Stimulated activated naive CD8-positive, alpha-beta T cell treated with anti-CD3 and anti-CD28 coated beads, Interleukin-15, Interleukin-2, amounts not matched to agents 100 ng/mL and 50 ng/mL, for 24 hours (primary cell): ENCODE measurements around the gene FRMD4A.
"Not testable (repeated sequence)": the region's sequence is repeated elsewhere in the genome, so short reads cannot be mapped to it uniquely, and the experiment has no call there.

Source experiments
- H3K27ac Mint-ChIP-seq: one replicate; pipeline ENCODE4 v1.8.0; 2021; ENCODE audit warnings: mild to moderate bottlenecking, mixed read lengths
- H3K27me3 Mint-ChIP-seq: one replicate; pipeline ENCODE4 v1.8.0; 2021; ENCODE audit warnings: mixed read lengths
- H3K36me3 Mint-ChIP-seq: one replicate; pipeline ENCODE4 v1.8.0; 2021; ENCODE audit warnings: low read depth, mixed read lengths
- H3K4me1 Mint-ChIP-seq: one replicate; pipeline ENCODE4 v1.8.0; 2021; ENCODE audit warnings: low read depth, mixed read lengths
- H3K4me3 Mint-ChIP-seq: one replicate; pipeline ENCODE4 v1.8.0; 2021; ENCODE audit warnings: mild to moderate bottlenecking, mixed read lengths
- H3K9me3 Mint-ChIP-seq: one replicate; pipeline ENCODE4 v1.8.0; 2021; ENCODE audit warnings: mixed read lengths

FRMD4A gene

DNA sequence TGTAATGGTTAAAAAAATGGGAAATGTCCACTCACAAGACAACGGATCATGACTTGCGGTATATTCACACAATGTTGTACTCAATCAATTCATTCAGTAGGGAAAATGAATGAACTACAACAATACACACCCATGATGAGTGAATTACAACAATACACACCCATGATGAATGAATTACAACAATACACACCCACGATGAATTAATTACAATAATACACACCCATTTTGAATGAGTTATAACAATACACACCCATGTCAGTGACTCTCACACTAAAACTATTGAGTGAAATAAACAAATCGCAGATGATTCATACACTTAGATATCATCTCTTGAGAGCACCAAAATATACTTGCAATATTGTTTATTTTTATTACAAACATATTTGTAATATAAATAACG lies 174.6 kb downstream of the FRMD4A start:
- Mint-ChIP-seq H3K27ac (no peak overlapping the region), H3K4me1 (no peaks in the 10 kb centered on the region), H3K4me3 (no peak overlapping the region), H3K36me3 (no peaks in the 10 kb centered on the region), H3K9me3 (peaks cover 5% of the 10 kb centered on the region), H3K27me3 (peaks cover 41% of the 10 kb centered on the region)

DNA sequence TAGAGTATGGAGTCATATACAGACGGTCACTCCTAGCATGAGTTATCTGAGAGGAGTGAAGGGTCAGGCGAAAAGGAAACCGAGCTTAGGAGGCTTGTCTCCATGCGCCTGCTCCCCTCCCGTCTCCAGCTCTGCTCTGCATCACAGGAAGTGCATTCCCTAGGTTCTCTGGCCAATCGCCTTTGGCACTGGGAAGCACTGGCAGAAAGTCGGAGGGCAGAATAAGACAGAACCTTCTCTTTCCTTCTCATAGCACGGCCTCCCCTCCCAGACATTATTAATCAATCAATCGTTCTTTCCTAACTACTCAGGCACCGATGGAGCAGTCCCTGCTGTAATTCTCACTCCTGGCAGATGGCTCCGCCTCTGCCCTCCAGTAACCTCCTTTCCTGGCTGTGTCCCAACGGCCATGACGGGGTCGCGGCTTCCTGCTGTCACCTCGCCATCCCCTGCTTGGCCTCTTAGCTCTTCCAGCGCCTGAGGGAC lies 177.1 kb downstream of the FRMD4A start:
- Mint-ChIP-seq H3K27ac (no peak overlapping the region), H3K4me1 (no peaks in the 10 kb centered on the region), H3K4me3 (no peak overlapping the region), H3K9me3 (peaks cover 5% of the 10 kb centered on the region), H3K36me3 (no peaks in the 10 kb centered on the region), H3K27me3 (peaks cover 27% of the 10 kb centered on the region)

DNA sequence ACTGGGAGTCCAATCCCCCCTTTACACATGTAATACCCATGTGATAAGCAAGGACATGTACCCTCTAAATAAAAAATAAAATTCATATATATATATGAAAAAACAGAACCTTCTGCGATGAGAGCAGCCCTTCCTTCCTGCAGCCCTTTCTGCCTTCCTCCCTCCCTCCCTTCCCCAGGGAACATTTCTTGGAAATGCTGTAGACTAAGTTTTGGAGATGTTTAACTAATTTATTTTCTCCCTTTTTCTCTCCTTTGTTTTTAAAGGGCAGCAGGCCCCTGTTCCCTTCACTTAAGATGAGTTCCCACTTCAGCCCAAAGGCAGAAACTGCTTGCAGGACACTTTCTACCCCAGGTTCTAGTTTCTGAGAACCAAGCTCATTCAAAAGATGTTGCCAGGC lies 179.2 kb downstream of the FRMD4A start:
- peaks cover 5% of the 10 kb centered on the region for H3K9me3 Mint-ChIP-seq
- no peak overlapping the region for H3K27ac Mint-ChIP-seq
- H3K27me3 Mint-ChIP-seq = peaks cover 20% of the 10 kb centered on the region
- H3K36me3 Mint-ChIP-seq = no peaks in the 10 kb centered on the region
- H3K4me3 Mint-ChIP-seq = no peak overlapping the region
- H3K4me1 Mint-ChIP-seq = no peaks in the 10 kb centered on the region

DNA sequence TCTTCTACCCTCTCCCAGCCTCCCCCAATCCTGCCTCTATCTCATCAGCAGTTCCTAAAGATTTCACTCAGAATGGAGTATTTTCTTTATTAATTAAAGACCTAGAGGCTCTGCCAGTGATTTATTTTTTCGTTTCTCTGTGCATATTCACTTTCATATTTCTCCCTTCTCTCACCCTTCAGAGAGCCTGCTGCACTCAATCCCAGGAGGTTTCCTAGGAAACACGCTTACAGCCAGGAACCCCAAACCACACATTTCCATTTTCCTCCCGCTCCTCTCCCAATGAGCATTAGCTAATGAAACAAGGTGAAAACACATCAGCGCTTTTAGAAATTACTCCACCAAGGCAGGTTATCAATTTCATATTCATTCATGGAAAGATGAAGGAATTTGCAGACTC lies 180.2 kb downstream of the FRMD4A start:
- Mint-ChIP-seq H3K36me3 (no peaks in the 10 kb centered on the region), H3K4me3 (no peak overlapping the region), H3K27ac (no peak overlapping the region), H3K9me3 (peaks cover 3% of the 10 kb centered on the region), H3K27me3 (peaks cover 27% of the 10 kb centered on the region), H3K4me1 (no peaks in the 10 kb centered on the region)

DNA sequence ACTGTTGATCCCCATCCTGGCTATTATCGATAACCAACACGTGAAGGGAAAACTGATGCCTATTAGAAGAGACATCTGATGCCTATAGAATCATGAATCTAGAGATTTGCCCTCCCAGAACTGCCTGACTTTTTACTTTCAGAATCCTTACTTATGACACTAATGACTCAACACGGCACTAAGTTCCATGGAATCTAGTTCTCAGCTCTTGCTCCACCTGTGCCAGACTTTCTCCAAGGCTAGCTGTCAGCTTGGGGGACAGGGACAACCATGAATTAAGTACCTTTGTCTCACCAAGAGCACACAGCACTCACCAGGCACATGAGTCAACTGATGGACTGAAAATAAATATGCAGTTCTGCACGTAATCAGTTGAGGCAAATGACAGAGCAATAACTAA lies 184.2 kb downstream of the FRMD4A start:
- Mint-ChIP-seq H3K36me3 (no peaks in the 10 kb centered on the region), H3K9me3 (no peaks in the 10 kb centered on the region), H3K27ac (no peak overlapping the region), H3K4me1 (no peaks in the 10 kb centered on the region), H3K4me3 (no peak overlapping the region), H3K27me3 (peaks cover 46% of the 10 kb centered on the region)

DNA sequence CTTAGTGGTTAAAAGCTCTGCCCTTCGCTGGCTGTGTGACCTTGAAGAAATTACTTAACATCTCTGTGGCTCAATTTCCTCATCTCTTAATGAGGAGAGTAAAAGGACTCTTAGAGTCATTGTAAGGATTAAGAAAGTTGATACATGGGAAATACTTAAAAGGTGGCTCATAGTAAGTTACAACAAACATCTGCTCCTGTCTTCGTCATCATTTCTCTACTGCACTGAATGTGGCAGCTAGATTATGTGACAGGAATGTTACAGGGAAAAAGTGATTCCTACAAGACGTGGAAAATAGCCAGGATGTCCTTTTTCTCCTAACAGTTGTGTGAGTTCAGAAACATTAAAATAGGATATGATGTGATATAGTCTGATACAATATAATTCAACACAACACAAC lies 184.7 kb downstream of the FRMD4A start:
- Mint-ChIP-seq H3K4me3 (no peak overlapping the region), H3K27ac (no peak overlapping the region), H3K36me3 (no peaks in the 10 kb centered on the region), H3K27me3 (peaks cover 49% of the 10 kb centered on the region), H3K4me1 (no peaks in the 10 kb centered on the region), H3K9me3 (no peaks in the 10 kb centered on the region)

DNA sequence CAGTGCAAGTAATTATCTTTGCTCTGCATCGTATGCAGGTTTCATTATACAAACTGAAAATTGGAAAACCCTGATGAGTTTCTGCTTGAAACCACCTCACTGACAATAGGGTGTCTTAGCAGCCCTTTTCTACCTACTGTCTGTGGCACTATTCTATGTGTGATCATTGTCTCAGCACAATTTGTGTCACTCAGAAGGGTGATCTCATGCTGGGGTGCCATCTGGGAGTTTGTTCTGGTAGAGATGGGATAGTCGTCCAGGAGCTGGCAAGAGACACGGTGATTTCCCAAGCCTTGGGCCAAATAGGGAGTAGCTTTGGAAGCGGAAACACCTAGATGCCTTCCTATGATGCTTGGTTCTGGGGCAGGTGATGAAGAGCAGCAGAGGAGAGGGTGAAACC lies 186.3 kb downstream of the FRMD4A start:
- Mint-ChIP-seq H3K4me3 (no peak overlapping the region), H3K9me3 (no peaks in the 10 kb centered on the region), H3K27me3 (peaks cover 55% of the 10 kb centered on the region), H3K27ac (no peak overlapping the region), H3K36me3 (no peaks in the 10 kb centered on the region), H3K4me1 (no peaks in the 10 kb centered on the region)

DNA sequence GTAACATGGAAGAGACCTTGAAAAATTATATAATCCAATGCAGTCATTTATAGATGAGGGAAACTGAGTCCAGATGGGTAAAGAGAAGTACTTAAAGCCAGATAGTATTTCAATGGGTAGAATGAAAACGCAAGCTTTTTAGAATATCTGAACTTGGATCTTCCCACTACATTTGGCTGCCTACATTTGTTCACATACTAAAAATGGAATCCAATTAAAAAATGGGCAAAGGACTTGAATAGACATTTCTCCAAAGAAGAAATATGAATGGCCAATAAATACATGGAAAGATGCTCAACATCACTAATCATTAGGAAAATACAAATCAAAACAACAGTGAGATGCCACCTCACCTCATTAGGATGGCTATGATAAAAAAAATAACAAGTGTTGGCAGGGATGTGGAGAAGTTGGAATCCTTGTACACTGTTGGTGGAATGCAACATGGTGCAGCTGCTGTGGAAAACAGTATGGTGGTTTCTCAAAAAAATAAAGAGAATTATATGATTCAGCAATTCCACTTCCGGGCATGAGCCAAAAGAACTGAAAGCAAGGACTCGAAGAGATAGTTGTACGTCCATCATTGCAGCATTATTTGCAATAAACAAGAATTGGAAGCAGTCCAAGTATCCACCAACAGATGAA lies 188.0 kb downstream of the FRMD4A start:
- no peaks in the 10 kb centered on the region for H3K36me3 Mint-ChIP-seq
- no peak overlapping the region for H3K4me3 Mint-ChIP-seq
- H3K4me1 Mint-ChIP-seq = no peaks in the 10 kb centered on the region
- no peak overlapping the region for H3K27ac Mint-ChIP-seq
- peaks cover 46% of the 10 kb centered on the region for H3K27me3 Mint-ChIP-seq
- no peaks in the 10 kb centered on the region for H3K9me3 Mint-ChIP-seq

DNA sequence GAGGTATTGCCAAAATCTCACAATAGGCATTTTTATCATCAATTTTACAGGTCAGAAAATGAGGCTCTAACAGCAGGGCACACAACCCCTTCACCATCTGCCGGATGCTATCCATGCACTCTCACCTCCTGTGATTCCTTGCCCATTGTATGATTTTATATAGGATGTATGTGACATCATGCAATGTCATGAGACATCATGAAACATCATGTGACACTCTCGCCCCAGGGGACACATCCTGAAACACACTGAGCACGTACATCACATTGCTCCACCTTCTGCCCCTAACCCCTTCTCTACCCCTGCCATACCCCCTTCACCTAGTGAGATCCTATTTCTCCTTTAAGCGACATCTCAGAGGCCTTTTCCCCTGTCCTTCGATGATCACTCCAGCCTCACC lies 189.4 kb downstream of the FRMD4A start:
- H3K9me3 Mint-ChIP-seq = no peaks in the 10 kb centered on the region
- H3K4me1 Mint-ChIP-seq = no peaks in the 10 kb centered on the region
- H3K27me3 Mint-ChIP-seq = peaks cover 40% of the 10 kb centered on the region
- H3K36me3 Mint-ChIP-seq = no peaks in the 10 kb centered on the region
- H3K27ac Mint-ChIP-seq = no peak overlapping the region
- no peak overlapping the region for H3K4me3 Mint-ChIP-seq

DNA sequence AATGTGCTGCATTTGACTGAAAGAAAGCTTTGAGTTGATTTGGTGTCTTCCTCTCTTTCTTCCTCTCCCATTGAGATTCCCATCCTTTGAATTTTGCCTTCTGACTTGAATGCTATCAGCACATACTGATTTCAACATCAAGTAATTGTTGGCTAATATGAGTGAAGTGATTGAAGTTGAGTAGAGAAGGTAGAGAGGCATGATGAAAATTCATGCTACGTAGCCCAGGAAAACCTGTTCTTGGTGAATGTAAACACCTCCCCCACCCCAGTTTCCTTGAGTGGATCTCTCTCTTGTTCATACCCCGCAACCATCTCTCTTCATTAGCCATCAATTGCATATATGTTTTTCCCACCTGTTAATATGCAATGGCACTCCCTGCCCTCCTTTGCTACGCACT lies 193.3 kb downstream of the FRMD4A start:
- H3K27ac Mint-ChIP-seq = no peak overlapping the region
- no peaks in the 10 kb centered on the region for H3K9me3 Mint-ChIP-seq
- H3K4me3 Mint-ChIP-seq = no peak overlapping the region
- no peaks in the 10 kb centered on the region for H3K36me3 Mint-ChIP-seq
- H3K27me3 Mint-ChIP-seq = peaks cover 37% of the 10 kb centered on the region
- H3K4me1 Mint-ChIP-seq = no peaks in the 10 kb centered on the region

DNA sequence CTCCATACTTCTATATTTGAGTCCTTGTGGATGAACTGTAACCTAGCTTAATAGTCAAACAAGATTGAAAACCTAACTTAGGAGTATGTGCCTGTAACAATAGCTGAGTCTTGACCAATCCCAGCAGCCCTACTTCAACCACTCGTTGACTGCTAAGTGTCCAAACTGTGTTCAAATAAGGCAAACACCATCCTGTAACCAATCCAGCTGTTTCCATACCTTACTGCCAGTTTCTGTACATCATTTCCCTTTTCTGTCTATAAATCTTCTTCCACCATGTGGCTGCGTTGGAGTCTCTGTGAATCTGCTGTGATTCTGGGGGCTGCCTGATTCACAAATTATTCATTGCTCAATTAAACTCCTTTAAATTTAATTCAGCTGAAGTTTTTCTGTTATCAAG lies 195.5 kb downstream of the FRMD4A start:
- H3K4me1 Mint-ChIP-seq, H3K4me3 Mint-ChIP-seq, H3K27ac Mint-ChIP-seq, H3K36me3 Mint-ChIP-seq, H3K9me3 Mint-ChIP-seq: not testable (repeated sequence)
- peaks cover 21% of the 10 kb centered on the region for H3K27me3 Mint-ChIP-seq

DNA sequence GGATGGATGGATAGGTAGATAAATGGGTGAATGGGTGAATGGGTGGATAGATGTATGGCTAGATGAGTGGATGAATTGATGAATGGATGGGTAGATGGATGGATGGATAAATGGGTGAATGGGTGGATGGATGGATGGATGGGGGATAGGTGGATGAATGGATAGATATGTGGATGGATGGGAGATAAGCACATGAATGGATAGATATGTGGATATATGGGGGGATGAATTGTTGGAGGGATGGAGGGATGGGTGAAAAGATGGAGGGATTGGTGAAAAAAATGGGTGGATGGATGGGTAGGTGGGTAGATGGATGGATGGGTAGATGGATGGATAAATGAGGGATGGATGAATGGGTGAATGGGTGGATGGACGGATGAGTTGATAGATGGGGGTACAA lies 196.4 kb downstream of the FRMD4A start:
- H3K4me3 Mint-ChIP-seq = no peak overlapping the region
- no peaks in the 10 kb centered on the region for H3K36me3 Mint-ChIP-seq
- no peaks in the 10 kb centered on the region for H3K4me1 Mint-ChIP-seq
- H3K27me3 Mint-ChIP-seq = peaks cover 21% of the 10 kb centered on the region
- H3K9me3 Mint-ChIP-seq = no peaks in the 10 kb centered on the region
- H3K27ac Mint-ChIP-seq = no peak overlapping the region

DNA sequence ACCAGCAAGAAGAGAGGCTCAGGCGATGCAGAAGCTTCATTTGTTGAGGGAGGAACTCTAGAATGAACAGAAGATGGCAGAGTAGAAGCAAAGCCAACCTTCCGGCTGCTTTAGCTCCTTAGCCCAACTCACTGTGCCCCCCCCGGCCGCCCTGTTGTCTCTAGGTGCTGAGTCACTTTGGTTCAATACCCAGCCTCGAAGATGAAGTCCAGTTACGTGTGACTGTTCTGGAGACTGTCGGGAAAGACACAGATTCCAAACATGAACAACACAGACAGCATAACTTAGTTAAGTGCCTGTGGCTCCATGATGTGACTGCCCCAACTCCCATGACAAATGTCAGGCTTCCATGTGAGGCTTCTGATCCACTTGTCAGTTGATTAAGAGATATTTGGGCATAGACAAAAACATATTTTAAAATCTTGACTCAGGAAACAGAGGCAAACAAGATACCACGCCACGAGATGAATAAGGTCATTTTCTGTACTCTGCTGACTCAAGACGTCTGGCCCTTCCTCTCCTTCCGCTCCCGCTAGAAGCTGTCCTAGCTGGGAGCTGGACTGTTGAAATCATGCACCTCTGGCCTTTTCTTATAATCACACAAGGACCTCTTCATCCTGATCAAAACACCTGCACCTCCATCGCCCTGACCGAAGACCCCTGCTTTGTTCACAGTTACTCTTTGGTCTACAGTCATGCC lies 199.3 kb downstream of the FRMD4A start:
- Mint-ChIP-seq H3K27ac (no peak overlapping the region), H3K36me3 (no peaks in the 10 kb centered on the region), H3K27me3 (peaks cover 21% of the 10 kb centered on the region), H3K9me3 (no peaks in the 10 kb centered on the region), H3K4me1 (no peaks in the 10 kb centered on the region), H3K4me3 (no peak overlapping the region)

DNA sequence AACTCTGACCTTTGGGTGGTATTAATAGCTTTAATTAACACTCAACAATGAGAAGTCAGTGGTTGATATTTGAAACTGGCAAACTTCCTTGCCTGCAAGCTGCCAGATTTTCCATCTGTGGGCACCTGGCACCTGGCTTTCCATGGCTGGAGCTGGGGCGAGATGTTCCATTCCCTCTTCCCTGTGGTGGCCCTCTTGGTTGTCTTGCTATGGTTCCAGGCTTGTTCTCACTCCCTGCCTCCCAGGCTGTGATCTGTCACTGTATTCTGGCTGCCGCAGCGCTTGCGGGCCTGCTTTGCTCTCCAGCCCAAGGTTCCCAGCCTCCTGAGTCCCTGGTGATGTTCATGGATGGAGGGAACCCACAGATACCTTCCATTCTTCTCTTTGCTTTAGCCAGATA lies 201.0 kb downstream of the FRMD4A start:
- Mint-ChIP-seq H3K27ac (no peak overlapping the region), H3K4me3 (no peak overlapping the region), H3K4me1 (no peaks in the 10 kb centered on the region), H3K27me3 (peaks cover 16% of the 10 kb centered on the region), H3K9me3 (no peaks in the 10 kb centered on the region), H3K36me3 (no peaks in the 10 kb centered on the region)

DNA sequence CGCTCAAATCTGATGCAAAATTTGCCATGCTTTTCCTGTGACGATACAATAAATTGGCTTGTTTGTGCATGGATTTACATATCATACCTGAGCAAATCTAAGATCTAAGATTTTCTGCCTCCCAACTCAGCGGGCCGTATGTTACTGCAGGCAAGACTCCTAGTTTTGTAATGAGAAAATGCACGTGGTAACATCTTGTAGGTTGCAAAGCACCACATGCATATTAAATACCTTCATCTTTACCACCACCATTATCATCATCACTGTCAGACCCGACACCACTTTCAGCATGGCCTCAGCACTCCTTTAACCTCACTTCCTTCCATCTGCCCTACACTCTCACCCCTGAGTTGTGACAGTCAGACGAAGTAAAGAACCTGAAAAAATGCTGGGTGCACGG lies 202.2 kb downstream of the FRMD4A start:
- no peaks in the 10 kb centered on the region for H3K9me3 Mint-ChIP-seq
- H3K27ac Mint-ChIP-seq = no peak overlapping the region

More for the DNA sequence above, 202.2 kb downstream of the FRMD4A start:
- peaks cover 7% of the 10 kb centered on the region for H3K27me3 Mint-ChIP-seq
- H3K4me3 Mint-ChIP-seq = no peak overlapping the region
- H3K4me1 Mint-ChIP-seq = no peaks in the 10 kb centered on the region
- no peaks in the 10 kb centered on the region for H3K36me3 Mint-ChIP-seq
